DOHH2 (cell line): Measurements from ENCODE around the gene AAMP.

Experiments used
- CTCF ChIP-seq: fragments of 200-600 bp; sonication (generic); IDR thresholded peaks from one replicate; pipeline ENCODE4 v1.5.1; 2014; ENCODE audit warnings: antibody characterized with exemption, mild to moderate bottlenecking, low read depth, low read length; ENCODE audit not compliant: poor library complexity, severe bottlenecking
- EZH2phosphoT487 ChIP-seq: fragments of 200-600 bp; sonication (generic); IDR thresholded peaks from 2 replicates; pipeline ENCODE4 v1.6.1; 2017; ENCODE audit warnings: borderline replicate concordance, mild to moderate bottlenecking, antibody characterized with exemption, low read length, moderate library complexity, mixed read lengths

GRCh38 chr2:218226903-218227302 lies 43.0 kb downstream of the AAMP start:
- TF ChIP-seq CTCF (no peak), EZH2phosphoT487 (no peak)
